ENCODE data around the gene DMKN.

DMKN gene

GRCh38 chr19:35460608-35461007 is 52.8 kb downstream of the DMKN start:
- no peak for DNase-seq

GRCh38 chr19:35459414-35460082 is 53.9 kb downstream of the DMKN start:
- DNase-seq = no peak

DNA sequence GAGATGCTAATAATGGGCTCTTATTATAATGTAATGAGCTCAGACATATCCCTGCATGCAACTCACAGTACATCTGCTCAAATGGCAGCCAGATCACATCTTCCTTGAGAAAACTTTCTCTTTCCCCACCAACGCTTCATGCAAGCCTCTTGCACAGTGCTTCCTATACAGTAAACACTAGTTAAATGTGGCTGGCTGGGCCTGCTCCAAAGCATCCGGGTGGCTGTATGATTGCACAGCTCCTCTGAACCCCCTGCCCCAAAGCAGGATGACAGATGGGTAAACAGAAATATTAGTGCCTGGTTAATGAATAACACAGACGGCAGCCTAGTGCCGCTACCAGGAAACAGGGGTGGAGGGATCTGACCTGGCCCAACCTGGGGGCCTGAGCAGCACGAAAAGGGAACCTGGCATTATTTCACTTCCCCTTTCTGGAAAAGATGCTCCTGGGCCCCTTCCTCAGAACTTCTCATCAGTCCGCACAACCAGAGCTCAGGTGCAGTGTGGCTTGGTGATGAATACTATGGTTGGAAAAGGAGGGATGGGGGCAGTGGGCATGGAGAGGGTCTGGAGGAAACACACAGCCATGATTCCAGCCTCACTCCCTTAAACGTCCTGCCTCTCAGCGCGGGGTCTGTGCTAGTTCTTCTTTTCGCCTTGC is 54.6 kb downstream of the DMKN start:
- DNase-seq = no peak

DNA sequence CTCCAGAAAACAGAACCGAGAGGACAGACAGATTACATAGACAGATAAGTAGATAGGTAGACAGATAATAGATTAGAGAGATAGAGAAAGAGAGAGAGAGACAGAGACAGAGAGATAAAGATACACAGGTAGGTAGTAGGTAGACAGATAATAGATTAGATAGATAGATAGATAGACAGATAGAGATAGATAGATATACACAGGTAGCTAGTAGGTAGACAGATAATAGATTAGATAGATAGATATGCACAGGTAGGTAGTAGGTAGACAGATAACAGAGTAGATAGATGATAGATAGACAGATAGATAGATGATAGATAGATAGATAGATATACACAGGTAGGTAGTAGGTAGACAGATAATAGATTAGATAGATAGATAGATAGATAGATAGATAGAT is 55.3 kb downstream of the DMKN start:
- DNase-seq = no peak

GRCh38 chr19:35457173-35457572 is 56.3 kb downstream of the DMKN start:
- no peak for DNase-seq

GRCh38 chr19:35455616-35456201 is 57.7 kb downstream of the DMKN start:
- no peak for DNase-seq

DNA sequence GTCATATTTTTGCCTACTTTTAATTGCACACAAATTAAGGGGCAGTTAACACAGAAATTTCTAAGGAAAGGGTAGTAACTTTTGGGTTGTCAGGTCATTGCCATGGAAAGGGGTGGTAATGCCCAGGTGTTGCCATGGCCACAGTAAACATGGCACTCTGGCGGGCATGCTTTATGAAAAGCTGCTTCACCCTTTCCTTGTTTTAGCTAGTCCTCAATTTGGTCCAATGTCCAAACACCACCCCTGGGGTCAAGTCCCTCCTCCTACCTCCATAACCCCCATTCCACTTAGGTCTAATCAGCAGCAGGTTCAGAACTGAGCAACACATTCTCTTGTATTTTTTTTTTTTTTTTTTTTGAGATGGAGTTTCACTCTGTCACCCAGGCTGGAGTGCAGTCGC is 58.8 kb downstream of the DMKN start:
- no peak for DNase-seq

DNA sequence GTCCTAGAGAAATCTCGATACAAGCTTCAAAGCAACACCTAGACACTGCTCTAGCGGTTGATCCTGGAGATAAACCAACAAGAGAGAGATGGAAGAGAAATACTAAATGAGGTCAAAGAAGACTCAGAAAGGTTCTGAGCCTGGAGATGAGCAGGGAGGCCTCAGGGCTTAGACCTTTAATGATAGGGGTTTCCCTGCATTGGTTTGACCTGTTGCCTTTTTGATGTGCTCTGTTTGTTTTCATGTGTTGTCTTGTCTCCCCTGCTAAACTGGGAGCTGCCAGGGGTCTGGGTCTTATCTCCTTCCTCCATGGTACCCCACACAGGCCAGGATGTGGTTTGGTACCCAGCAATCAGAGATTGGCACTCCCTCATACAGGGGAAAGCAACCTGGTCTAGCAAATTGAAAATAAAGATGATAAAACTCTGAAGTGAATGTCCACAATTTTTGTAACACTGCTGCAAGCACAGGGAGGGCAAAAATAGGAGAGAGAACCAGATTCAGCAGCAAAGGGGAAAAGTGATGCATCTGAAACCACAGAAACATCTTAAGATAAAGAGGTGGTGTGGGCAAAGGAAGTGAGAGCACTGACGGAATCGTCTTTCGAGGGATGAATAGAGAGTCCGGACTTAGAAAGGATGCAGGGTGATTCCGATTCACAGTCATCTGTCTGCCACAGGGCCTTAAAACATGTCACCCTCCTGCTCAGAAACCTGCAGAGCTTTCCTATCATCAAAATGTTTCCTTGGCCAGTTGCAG is 61.9 kb downstream of the DMKN start:
- no peak for DNase-seq

DNA sequence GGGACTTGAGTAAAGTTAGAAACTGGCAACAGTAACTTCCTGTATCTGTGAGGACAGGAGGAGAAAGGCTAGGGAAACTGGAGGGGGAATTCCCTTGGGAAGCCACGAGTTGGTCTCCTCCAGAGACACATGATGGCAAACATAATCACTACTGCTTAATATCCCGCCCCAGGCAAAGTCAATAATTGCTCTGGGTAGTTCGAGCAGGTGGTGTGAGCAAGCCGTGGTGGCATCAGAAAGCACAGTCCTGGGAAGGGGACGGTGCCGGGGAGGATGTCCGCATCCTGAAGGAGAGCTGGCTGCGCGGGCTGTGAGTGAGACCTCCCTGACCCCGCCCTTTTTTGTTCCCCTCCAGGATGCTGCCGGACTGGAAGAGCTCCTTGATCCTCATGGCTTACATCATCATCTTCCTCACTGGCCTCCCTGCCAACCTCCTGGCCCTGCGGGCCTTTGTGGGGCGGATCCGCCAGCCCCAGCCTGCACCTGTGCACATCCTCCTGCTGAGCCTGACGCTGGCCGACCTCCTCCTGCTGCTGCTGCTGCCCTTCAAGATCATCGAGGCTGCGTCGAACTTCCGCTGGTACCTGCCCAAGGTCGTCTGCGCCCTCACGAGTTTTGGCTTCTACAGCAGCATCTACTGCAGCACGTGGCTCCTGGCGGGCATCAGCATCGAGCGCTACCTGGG is 63.9 kb downstream of the DMKN start:
- no peak for DNase-seq

DNA sequence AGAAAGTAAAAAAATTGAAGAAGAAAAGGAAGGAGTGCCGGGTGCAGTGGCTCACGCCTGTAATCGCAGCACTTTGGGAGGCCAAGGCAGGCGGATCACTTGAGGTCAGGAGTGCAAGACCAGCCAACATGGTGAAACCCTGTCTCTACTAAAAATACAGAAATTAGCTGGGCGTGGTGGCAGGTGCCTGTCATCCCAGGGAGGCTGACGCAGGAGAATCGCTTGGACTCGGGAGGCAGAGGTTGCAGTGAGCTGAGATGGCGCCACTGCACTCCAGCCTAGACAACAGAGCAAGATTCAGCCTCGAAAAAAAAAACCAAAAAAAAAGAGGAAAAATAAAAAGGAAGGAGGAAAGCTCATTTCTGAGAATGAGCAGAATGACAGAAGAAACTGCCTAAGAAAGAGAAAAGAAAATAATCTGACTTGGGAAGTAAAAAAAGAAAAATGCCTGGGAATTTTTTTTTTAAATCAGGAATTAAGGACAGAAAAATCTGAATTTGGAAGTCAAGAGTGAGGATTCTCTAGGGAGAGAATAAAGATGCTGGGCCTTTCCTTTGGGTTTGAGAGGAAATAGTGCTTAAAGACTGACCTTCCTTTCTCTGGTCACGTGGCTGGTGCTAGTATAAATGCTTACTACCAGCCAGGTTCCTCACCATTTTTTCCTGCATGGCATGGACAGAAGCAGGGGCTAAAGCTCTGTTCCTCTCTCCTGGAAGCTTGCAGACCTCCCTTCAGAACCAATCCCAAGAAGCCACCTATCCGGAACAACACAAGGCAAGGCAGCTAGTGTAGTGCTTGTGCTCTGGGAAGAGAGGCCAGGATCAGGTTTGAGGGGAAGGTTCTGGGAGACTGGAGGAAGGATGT is 65.6 kb downstream of the DMKN start, which contains the start of gene FFAR2:
Gene FFAR2, plus strand, starts transcription at position 652 of the 864 bp plus-strand sequence. CDS start 1,458 bp downstream, outside the sequence.
- DNase-seq = no peak
